SK-N-SH (cell line): Measurements from ENCODE around the gene CD38. TPM values are rescaled to one million over a fixed set of nuclear protein-coding genes. Genes with fewer than 3 reads are reported as not detected.

Source experiments
- CTCF ChIA-PET: fragments of 300-600, 350-600 bp; formaldehyde crosslinking; extraction: SDS; loops from one replicate; lab custom pipeline; 2021; lab: Yijun Ruan, JAX
- POLR2A ChIA-PET: fragments of 350-600 bp; sonication (Branson Sonifier 250); formaldehyde crosslinking; extraction: SDS; loops from one replicate; lab custom pipeline; 2020; ENCODE audit warnings: antibody characterized with exemption, inconsistent platforms; lab: Yijun Ruan, JAX
- DNase-seq: peaks from one replicate; pipeline ENCODE4 v3.0.0; 2012
- H2AFZ ChIP-seq: fragments of 200-600 bp; sonication (generic); 2 replicates; pipeline ENCODE4 v1.8.1; 2016; ENCODE audit warnings: antibody characterized with exemption, mild to moderate bottlenecking, low read depth
- H3F3A ChIP-seq: fragments of 200-600 bp; sonication (generic); replicated peaks from 2 replicates; pipeline ENCODE3; 2016; ENCODE audit warnings: antibody characterized with exemption, mild to moderate bottlenecking; ENCODE audit not compliant: insufficient read depth
- H3K27ac ChIP-seq, 2 experiments: fragments of 200-500 bp in 1 of 2; fragments of 200-600 bp in 1 of 2; sonication (Bioruptor generic) in 1 of 2; sonication (generic), shearing (Covaris generic) in 1 of 2; 2 replicates each; pipeline versions ENCODE4 v1.5.1 to v1.6.1; 2014 to 2016; ENCODE audit warnings: low read depth in 2 of 2, inconsistent platforms in 1 of 2, low read length in 1 of 2, mild to moderate bottlenecking in 1 of 2, mixed read lengths in 1 of 2
- H3K27me3 ChIP-seq: fragments of 200-600 bp; sonication (generic), shearing (Covaris generic); 2 replicates; pipeline ENCODE4 v1.6.1; 2016; ENCODE audit warnings: mixed run types; ENCODE audit not compliant: insufficient read depth
- H3K36me3 ChIP-seq, 2 experiments: fragments of 200-500 bp in 1 of 2; fragments of 200-600 bp in 1 of 2; sonication (Bioruptor generic) in 1 of 2; sonication (generic) in 1 of 2; replicated peaks in 1 of 2; 2 replicates each; pipeline versions ENCODE3 to v1.5.1; 2014 to 2016; ENCODE audit warnings: low read length in 1 of 2, mild to moderate bottlenecking in 1 of 2; ENCODE audit not compliant: insufficient read depth in 2 of 2, control insufficient read depth in 1 of 2
- H3K4me1 ChIP-seq, 2 experiments: fragments of 200-500 bp in 1 of 2; fragments of 200-600 bp in 1 of 2; sonication (Bioruptor generic) in 1 of 2; sonication (generic), shearing (Covaris generic) in 1 of 2; 2 replicates each; pipeline versions ENCODE4 v1.5.1 to v1.6.1; 2014 to 2016; ENCODE audit warnings: low read depth in 1 of 2, low read length in 1 of 2, mixed run types in 1 of 2; ENCODE audit not compliant: insufficient read depth in 2 of 2, control insufficient read depth in 1 of 2
- H3K4me2 ChIP-seq: fragments of 200-600 bp; sonication (generic), shearing (Covaris generic); 2 replicates; pipeline ENCODE4 v1.6.1; 2017; ENCODE audit warnings: mixed run types
- H3K4me3 ChIP-seq, 2 experiments: fragments of 200-500 bp in 1 of 2; fragments of 200-600 bp in 1 of 2; sonication (Bioruptor generic) in 1 of 2; sonication (generic), shearing (Covaris generic) in 1 of 2; 2 replicates each; pipeline versions ENCODE4 v1.5.1 to v1.8.1; 2014 to 2016; ENCODE audit warnings: low read depth in 2 of 2, inconsistent platforms in 1 of 2, low read length in 1 of 2, mild to moderate bottlenecking in 1 of 2, mixed read lengths in 1 of 2, moderate library complexity in 1 of 2
- H3K79me2 ChIP-seq: fragments of 200-600 bp; sonication (generic); 2 replicates; pipeline ENCODE4 v1.8.1; 2017; ENCODE audit warnings: mild to moderate bottlenecking; ENCODE audit not compliant: insufficient read depth
- H3K9ac ChIP-seq: fragments of 200-600 bp; sonication (generic); 2 replicates; pipeline ENCODE4 v1.6.1; 2017; ENCODE audit warnings: mixed run types
- H3K9me2 ChIP-seq: fragments of 200-600 bp; sonication (generic); 2 replicates; pipeline ENCODE4 v1.6.1; 2017; ENCODE audit warnings: mixed run types
- H3K9me3 ChIP-seq: fragments of 200-600 bp; sonication (generic); 2 replicates; pipeline ENCODE4 v1.6.1; 2017; ENCODE audit warnings: mixed run types, mild to moderate bottlenecking, moderate library complexity
- H4K20me1 ChIP-seq: fragments of 200-600 bp; sonication (generic); 2 replicates; pipeline ENCODE4 v1.6.1; 2017; ENCODE audit warnings: mild to moderate bottlenecking, mixed run types; ENCODE audit not compliant: insufficient read depth
- CHD2 ChIP-seq: fragments of 150-350 bp; IDR thresholded peaks from 2 replicates; pipeline ENCODE4 v1.6.1; 2018; ENCODE audit warnings: low read length; ENCODE audit not compliant: partially characterized antibody
- ELF1 ChIP-seq: IDR thresholded peaks from 2 replicates; pipeline ENCODE4 v1.4.0; 2012
- EP300 ChIP-seq, 2 experiments: IDR thresholded peaks; 2 replicates each; pipeline versions ENCODE4 v1.4.0 to v1.6.1; 2012; ENCODE audit warnings: borderline replicate concordance in 1 of 2, low read depth in 1 of 2, low read length in 1 of 2
- FOSL2 ChIP-seq: IDR thresholded peaks from 2 replicates; pipeline ENCODE4 v1.4.0; 2012; ENCODE audit warnings: low read depth, mild to moderate bottlenecking, moderate library complexity, borderline replicate concordance
- FOXJ3 ChIP-seq: sonication (generic); formaldehyde crosslinking; IDR thresholded peaks from 2 replicates; pipeline ENCODE4 v1.5.1; 2020; ENCODE audit warnings: mild to moderate bottlenecking, missing genetic modification reagents
- FOXM1 ChIP-seq: IDR thresholded peaks from 2 replicates; pipeline ENCODE4 v1.4.0; 2012; ENCODE audit warnings: low read depth, mild to moderate bottlenecking
- GATA2 ChIP-seq: sonication (generic); formaldehyde crosslinking; IDR thresholded peaks from 2 replicates; pipeline ENCODE4 v1.5.0; 2020; ENCODE audit warnings: mild to moderate bottlenecking, missing genetic modification reagents
- JUND ChIP-seq: IDR thresholded peaks from 2 replicates; pipeline ENCODE4 v1.4.0; 2012
- MEF2A ChIP-seq: IDR thresholded peaks from 2 replicates; pipeline ENCODE4 v1.4.0; 2012; ENCODE audit warnings: low read depth, borderline replicate concordance
- NFIC ChIP-seq: IDR thresholded peaks from 2 replicates; pipeline ENCODE4 v1.4.0; 2012; ENCODE audit warnings: borderline replicate concordance
- RAD21 ChIP-seq: IDR thresholded peaks from 2 replicates; pipeline ENCODE4 v1.6.1; 2012; ENCODE audit warnings: mild to moderate bottlenecking, low read length
- SIN3A ChIP-seq: IDR thresholded peaks from 2 replicates; pipeline ENCODE4 v1.6.1; 2012; ENCODE audit warnings: low read depth, mild to moderate bottlenecking, low read length, moderate library complexity, borderline replicate concordance
- SMC3 ChIP-seq: IDR thresholded peaks from 2 replicates; pipeline ENCODE4 v1.6.1; 2012; ENCODE audit warnings: low read depth, low read length, improper control_type of control experiment
- WGBS: methylation state at CpG from one replicate; pipeline ENCODE4 v1.1.6; 2017; ENCODE audit warnings: low lambda C conversion rate; 5-methylcytosine and 5-hydroxymethylcytosine counted together
- polyA plus RNA-seq, 3 experiments: library from polyadenylated mRNA; depleted of rRNA; stranded (reverse); fragments of >200 nt; gene quantifications; 2 replicates each; pipeline ENCODE4 v1.2.3, GENCODE V29; 2012
- TF ChIP-seq, protein P1 (sequence below): IDR thresholded peaks from 2 replicates; pipeline ENCODE4 v1.4.0; 2012; ENCODE audit warnings: low read depth, borderline replicate concordance

CD38 gene
- polyA plus RNA-seq, 1 of the 3 experiments (the other 2 are of a cell fraction) = 0.02 TPM

DNA sequence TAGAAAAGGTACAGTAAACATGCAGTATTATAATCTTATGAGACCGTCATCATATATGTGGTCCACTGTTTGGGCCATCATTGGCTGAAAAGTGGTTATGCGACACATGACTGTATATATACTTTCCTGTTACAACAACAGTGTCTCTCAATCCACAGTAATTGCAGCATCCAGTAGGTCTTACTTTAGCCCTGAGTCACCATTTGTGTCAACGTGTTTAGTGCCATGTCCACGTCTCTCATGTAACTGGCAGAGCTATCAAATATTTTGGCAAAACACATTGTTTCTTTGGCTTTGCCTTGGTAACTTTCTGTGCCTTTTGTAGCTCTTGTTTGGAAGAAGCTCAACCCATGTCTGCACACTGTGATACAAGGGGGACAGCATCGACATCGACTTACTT lies 73.8 kb downstream of the CD38 start:
- H3K9me3 ChIP-seq = no peaks in the 10 kb centered on the region
- DNase-seq = no peak
- ChIA-PET CTCF (no interaction called here), POLR2A (no interaction called here)
- H3K9me2 ChIP-seq = no peaks in the 10 kb centered on the region
- H3K27me3 ChIP-seq = no peaks in the 10 kb centered on the region
- H3K4me1 ChIP-seq = peaks cover 0 to 3% of the 10 kb centered on the region in 2 experiments; a peak in 2 of 4 replicates
- WGBS = 67% methylated on average over 6 of the region's 6 CpGs
- no peaks in the 10 kb centered on the region for H3F3A ChIP-seq
- no peak for TF ChIP-seq SIN3A
- H3K27ac ChIP-seq = no peak overlapping the region
- H3K4me2 ChIP-seq = no peak overlapping the region
- no peaks in the 10 kb centered on the region for H3K36me3 ChIP-seq
- H3K79me2 ChIP-seq = no peaks in the 10 kb centered on the region
- no peak overlapping the region for H3K9ac ChIP-seq
- H2AFZ ChIP-seq = no peak overlapping the region
- H3K4me3 ChIP-seq = no peak overlapping the region
- no peaks in the 10 kb centered on the region for H4K20me1 ChIP-seq

DNA sequence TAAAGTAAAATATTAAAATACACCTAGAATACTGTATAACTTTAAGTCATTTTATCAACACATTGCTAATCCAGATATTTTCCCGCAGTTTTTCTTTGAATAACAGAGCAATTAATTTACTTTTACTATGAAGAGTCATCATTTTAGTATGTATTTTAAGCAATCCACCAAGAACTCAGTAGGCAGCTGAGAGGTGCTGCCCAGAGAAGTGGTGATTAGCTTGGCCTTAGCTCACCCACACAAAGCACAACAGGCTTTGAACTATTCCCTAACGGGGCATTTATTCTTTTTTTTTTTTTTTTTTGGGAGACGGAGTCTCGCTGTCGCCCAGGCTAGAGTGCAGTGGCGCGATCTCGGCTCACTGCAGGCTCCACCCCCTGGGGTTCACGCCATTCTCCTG lies 74.4 kb downstream of the CD38 start:
- DNase-seq = no peak
- Histone ChIP-seq H3K9ac (no peak overlapping the region), H3K4me3 (no peak overlapping the region), H3K4me1 (peaks cover 0 to 3% of the 10 kb centered on the region in 2 experiments; a peak in 2 of 4 replicates)
- TF ChIP-seq FOSL2 = no peak
- TF ChIP-seq, all 33 proteins: peak for 0
- H3K36me3 ChIP-seq = no peaks in the 10 kb centered on the region
- H3K79me2 ChIP-seq = no peaks in the 10 kb centered on the region
- no peaks in the 10 kb centered on the region for H3F3A ChIP-seq
- no peaks in the 10 kb centered on the region for H3K27me3 ChIP-seq
- WGBS = 72% methylated on average over 9 of the region's 9 CpGs
- CTCF ChIA-PET = no interaction called here
- H2AFZ ChIP-seq = no peak overlapping the region
- no peaks in the 10 kb centered on the region for H3K9me3 ChIP-seq
- no peaks in the 10 kb centered on the region for H3K9me2 ChIP-seq
- H3K27ac ChIP-seq = no peak overlapping the region
- POLR2A ChIA-PET = no interaction called here
- no peak overlapping the region for H3K4me2 ChIP-seq
- H4K20me1 ChIP-seq = no peaks in the 10 kb centered on the region

DNA sequence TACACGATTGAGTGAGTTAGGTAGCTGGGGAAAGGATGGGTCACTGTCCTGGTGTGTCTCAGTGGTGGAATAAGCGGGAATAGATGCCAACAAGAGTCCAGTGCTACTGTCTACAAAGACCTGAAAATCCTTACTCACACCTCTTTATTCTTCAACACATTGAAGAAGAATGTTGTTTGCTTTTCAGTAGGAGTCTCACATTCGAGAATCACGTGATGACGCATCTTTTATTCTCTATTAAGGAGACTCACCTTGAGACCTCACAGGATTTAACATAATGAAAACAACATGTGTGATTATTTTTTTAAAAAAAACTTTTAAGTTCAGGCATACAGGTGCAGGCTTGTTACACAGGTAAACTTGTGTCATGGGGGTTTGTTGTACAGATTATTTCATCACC lies 75.2 kb downstream of the CD38 start:
- no peak overlapping the region for H3K4me3 ChIP-seq
- H3K36me3 ChIP-seq = no peaks in the 10 kb centered on the region
- H2AFZ ChIP-seq = no peak overlapping the region
- no peak overlapping the region for H3K9ac ChIP-seq
- no peaks in the 10 kb centered on the region for H3K79me2 ChIP-seq
- H3K9me2 ChIP-seq = no peaks in the 10 kb centered on the region
- H3K4me2 ChIP-seq = no peak overlapping the region
- H4K20me1 ChIP-seq = no peaks in the 10 kb centered on the region
- H3K27me3 ChIP-seq = no peaks in the 10 kb centered on the region
- no peaks in the 10 kb centered on the region for H3K9me3 ChIP-seq
- WGBS = 44% methylated on average over 5 of the region's 5 CpGs
- TF ChIP-seq GATA2 (CRISPR knock-in tag) (no peak), ELF1 (no peak), SMC3 (no peak), SIN3A (no peak), EP300 (IDR thresholded peaks at IDR 0.05; ENCODE audit: borderline replicate concordance in 1 of 2, low read depth in 1 of 2, low read length in 1 of 2) (no peak), MEF2A (no peak), FOXJ3 (CRISPR knock-in tag) (no peak), RAD21 (no peak), FOXM1 (no peak), CHD2 (no peak), NFIC (no peak), JUND (no peak)
- TF ChIP-seq, protein P1, sequence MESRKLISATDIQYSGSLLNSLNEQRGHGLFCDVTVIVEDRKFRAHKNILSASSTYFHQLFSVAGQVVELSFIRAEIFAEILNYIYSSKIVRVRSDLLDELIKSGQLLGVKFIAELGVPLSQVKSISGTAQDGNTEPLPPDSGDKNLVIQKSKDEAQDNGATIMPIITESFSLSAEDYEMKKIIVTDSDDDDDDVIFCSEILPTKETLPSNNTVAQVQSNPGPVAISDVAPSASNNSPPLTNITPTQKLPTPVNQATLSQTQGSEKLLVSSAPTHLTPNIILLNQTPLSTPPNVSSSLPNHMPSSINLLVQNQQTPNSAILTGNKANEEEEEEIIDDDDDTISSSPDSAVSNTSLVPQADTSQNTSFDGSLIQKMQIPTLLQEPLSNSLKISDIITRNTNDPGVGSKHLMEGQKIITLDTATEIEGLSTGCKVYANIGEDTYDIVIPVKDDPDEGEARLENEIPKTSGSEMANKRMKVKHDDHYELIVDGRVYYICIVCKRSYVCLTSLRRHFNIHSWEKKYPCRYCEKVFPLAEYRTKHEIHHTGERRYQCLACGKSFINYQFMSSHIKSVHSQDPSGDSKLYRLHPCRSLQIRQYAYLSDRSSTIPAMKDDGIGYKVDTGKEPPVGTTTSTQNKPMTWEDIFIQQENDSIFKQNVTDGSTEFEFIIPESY = no peak
- TF ChIP-seq, all 33 proteins: peak for 0
- peaks cover 0 to 3% of the 10 kb centered on the region in 2 experiments; a peak in 2 of 4 replicates for H3K4me1 ChIP-seq
- H3F3A ChIP-seq = no peaks in the 10 kb centered on the region
- DNase-seq = no peak
- POLR2A ChIA-PET = no interaction called here
- CTCF ChIA-PET = no interaction called here
- H3K27ac ChIP-seq = no peak overlapping the region
